ENCODE measurements around the gene MAML3. TPM values are rescaled to one million over a fixed set of nuclear protein-coding genes. Genes with fewer than 3 reads are reported as not detected.
A peak's percentile ranks its signal among the peaks of the same experiment; 100 is the strongest.

MAML3 gene
- total and polyA plus RNA-seq, 12 donors, result 1.1 to 4.6 (median 2.6) TPM

- Histone ChIP-seq H3K4me3 (no peak overlapping the region), H3K27ac (no peak overlapping the region), H3K36me3 (no peaks in the 10 kb centered on the region), H3K9me3 (no peaks in the 10 kb centered on the region), H3K4me1 (peaks cover 0 to 8% (median 0%) of the 10 kb centered on the region in 9 donors), H3K27me3 (no peaks in the 10 kb centered on the region)
- intact Hi-C loops (cut with DNase I), result no loop called here
- no peak for DNase-seq
- no peak for TF ChIP-seq CTCF (IDR thresholded peaks at IDR 0.05)
- 97 to 100% methylated on average over 1 of the region's 1 CpG for WGBS, 2 donors
- no peak for ATAC-seq
These were observed 125.9 kb downstream of the MAML3 start for GRCh38 chr4:140028101-140028500.

GRCh38 chr4:140027101-140027500, 126.9 kb downstream of the MAML3 start:
- Histone ChIP-seq H3K27ac (no peak overlapping the region), H3K4me3 (no peak overlapping the region), H3K9me3 (no peaks in the 10 kb centered on the region), H3K4me1 (peaks cover 0 to 7% (median 0%) of the 10 kb centered on the region in 9 donors), H3K27me3 (no peaks in the 10 kb centered on the region), H3K36me3 (no peaks in the 10 kb centered on the region)
- no peak for TF ChIP-seq CTCF (IDR thresholded peaks at IDR 0.05)
- no peak for DNase-seq
- WGBS, 2 donors, result 85 to 86% methylated on average over 5 of the region's 5 CpGs
- no peak for ATAC-seq
- intact Hi-C loops (cut with DNase I), result no loop called here

GRCh38 chr4:140025470-140025869, 128.5 kb downstream of the MAML3 start:
- H3K4me3 ChIP-seq, result no peak overlapping the region
- H3K9me3 ChIP-seq, result no peaks in the 10 kb centered on the region
- ATAC-seq (no peak), DNase-seq (no peak)
- no peak for TF ChIP-seq CTCF (IDR thresholded peaks at IDR 0.05)
- peaks cover 0 to 15% (median 8%) of the 10 kb centered on the region in 9 donors for H3K4me1 ChIP-seq
- no peaks in the 10 kb centered on the region for H3K27me3 ChIP-seq
- intact Hi-C loops (cut with DNase I), result no loop called here
- 62 to 72% methylated on average over 6 of the region's 6 CpGs for WGBS, 2 donors
- no peaks in the 10 kb centered on the region for H3K36me3 ChIP-seq
- no peak overlapping the region for H3K27ac ChIP-seq

GRCh38 chr4:140020457-140021361, 133.3 kb downstream of the MAML3 start:
- Histone ChIP-seq H3K27me3 (no peaks in the 10 kb centered on the region), H3K4me1 (peaks cover 0 to 28% (median 20%) of the 10 kb centered on the region in 9 donors), H3K4me3 (no peak overlapping the region), H3K36me3 (no peaks in the 10 kb centered on the region), H3K9me3 (peaks cover 0 to 6% (median 0%) of the 10 kb centered on the region in 11 donors), H3K27ac (peak overlapping the region in 1 of 10 donors; percentile 21)
- 38 to 40% methylated on average over 4 of the region's 4 CpGs for WGBS, 2 donors
- ATAC-seq (no peak), DNase-seq (no peak)
- intact Hi-C loops (cut with DNase I), result no loop called here
- no peak for TF ChIP-seq CTCF (IDR thresholded peaks at IDR 0.05)

Measured in heart right ventricle (tissue), 16 donors.